AG09309 (cell line): ENCODE results near the gene TMEM9B.

Experiments
- DNase-seq: peaks from one replicate; pipeline ENCODE4 v3.0.0-alpha.2; 2010; ENCODE audit warnings: low read depth
- H3K4me3 ChIP-seq: 2 replicates; pipeline ENCODE4 v1.5.1; 2011; ENCODE audit warnings: mild to moderate bottlenecking, low read depth, low read length, moderate library complexity; ENCODE audit not compliant: control insufficient read depth
- CTCF ChIP-seq: IDR thresholded peaks from 2 replicates; pipeline ENCODE4 v1.5.1; 2011; ENCODE audit warnings: mild to moderate bottlenecking, low read depth, low read length, inconsistent platforms; ENCODE audit not compliant: insufficient read depth, control insufficient read depth; ENCODE audit errors: missing control alignments

TMEM9B gene

GRCh38 chr11:8973121-8973520 is 8.9 kb upstream of the TMEM9B start:
- TF ChIP-seq CTCF, result no peak
- DNase-seq, result no peak
- H3K4me3 ChIP-seq, result no peak overlapping the region

- no peak for TF ChIP-seq CTCF
- no peak overlapping the region for H3K4me3 ChIP-seq
- no peak for DNase-seq
Observed at GRCh38 chr11:8971924-8972316, 7.7 kb upstream of the TMEM9B start.

GRCh38 chr11:8971196-8971923 is 7.1 kb upstream of the TMEM9B start:
- no peak overlapping the region for H3K4me3 ChIP-seq
- TF ChIP-seq CTCF, result no peak
- no peak for DNase-seq

GRCh38 chr11:8967184-8967583 is 2.9 kb upstream of the TMEM9B start:
- no peak for DNase-seq
- no peak overlapping the region for H3K4me3 ChIP-seq
- TF ChIP-seq CTCF, result no peak

- H3K4me3 ChIP-seq, result peak overlapping the region; percentile 66
- no peak for TF ChIP-seq CTCF
- no peak for DNase-seq
Observed at GRCh38 chr11:8963569-8964323, 496 bp downstream of the TMEM9B start.

GRCh38 chr11:8962841-8963240 is 1.4 kb downstream of the TMEM9B start:
- TF ChIP-seq CTCF, result no peak
- DNase-seq, result no peak
- H3K4me3 ChIP-seq, result no peak overlapping the region; the same call in 1 of the 2 replicates
